Natural killer cell treated with Interleukin-12 subunit alpha and Interleukin-12 subunit beta and Interleukin-15 and Interleukin-18, amount 100 ng/mL, for 72 hours (primary cell): Measurements from ENCODE around the gene DERL3. TPM values are rescaled to one million over a fixed set of nuclear protein-coding genes. Genes with fewer than 3 reads are reported as not detected.
A peak's percentile ranks its signal among the peaks of the same experiment; 100 is the strongest.

Source experiments
- ATAC-seq, 2 donors: fragments of 150-1000 bp; cut with Tn5 transposase in 1 of 2; sonication (Bioruptor Pico), chemical (Tn5 transposase) in 1 of 2; 2 replicates each; pipeline ENCODE4 v1.10.0; 2021
- DNase-seq: peaks from one replicate; pipeline ENCODE4 v3.0.0; 2022; ENCODE audit warnings: low spot score
- H3K27ac Mint-ChIP-seq, 2 donors: 1 replicate in 1 of 2; 2 replicates in 1 of 2; pipeline ENCODE4 v1.8.0; 2022; ENCODE audit warnings: mixed read lengths in 2 of 2, mild to moderate bottlenecking in 1 of 2, moderate library complexity in 1 of 2
- H3K27me3 Mint-ChIP-seq, 2 donors: 1 replicate in 1 of 2; 2 replicates in 1 of 2; pipeline ENCODE4 v1.8.0; 2022; ENCODE audit warnings: mixed read lengths in 2 of 2
- H3K36me3 Mint-ChIP-seq: one replicate; pipeline ENCODE4 v1.8.0; 2022; ENCODE audit warnings: mixed read lengths
- H3K4me1 Mint-ChIP-seq, 2 donors: 1 replicate in 1 of 2; 2 replicates in 1 of 2; pipeline ENCODE4 v1.8.0; 2022; ENCODE audit warnings: low read depth in 2 of 2, mixed read lengths in 2 of 2, mild to moderate bottlenecking in 1 of 2
- H3K4me3 Mint-ChIP-seq: one replicate; pipeline ENCODE4 v1.8.0; 2022; ENCODE audit warnings: mixed read lengths
- H3K9me3 Mint-ChIP-seq: 2 replicates; pipeline ENCODE4 v1.8.0; 2022; ENCODE audit warnings: mixed read lengths
- total RNA-seq, 2 donors: library from RNA; stranded (reverse); gene quantifications; one replicate each; pipeline ENCODE4 v1.2.3, GENCODE V29; 2022

DERL3 gene
- total RNA-seq, 2 donors from 2014 or later = 4.7 to 14.3 TPM

DNA sequence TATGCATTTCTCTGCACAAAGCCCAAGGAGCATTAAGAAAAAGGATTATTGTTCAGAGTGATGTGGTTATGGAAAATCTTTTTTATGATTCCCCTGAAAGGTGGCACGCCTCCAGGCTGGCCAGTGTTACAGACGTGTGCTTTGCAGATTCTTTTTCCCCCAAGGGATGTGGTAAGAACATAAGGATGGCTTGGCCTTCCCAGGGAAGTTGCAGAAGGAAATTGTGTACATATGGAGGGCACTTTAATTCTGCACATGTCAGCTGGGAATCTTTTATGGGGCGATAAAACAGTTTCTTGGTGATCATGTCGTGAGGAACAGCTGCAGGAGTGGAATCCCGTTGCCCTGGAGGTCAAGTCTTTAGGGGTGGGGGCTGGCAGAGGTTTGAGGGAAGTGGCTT lies 42.3 kb downstream of the DERL3 start:
- H3K36me3 Mint-ChIP-seq = peaks cover 9% of the 10 kb centered on the region
- DNase-seq = no peak
- ATAC-seq = no peak
- no peak overlapping the region for H3K4me3 Mint-ChIP-seq
- no peaks in the 10 kb centered on the region for H3K27me3 Mint-ChIP-seq
- H3K4me1 Mint-ChIP-seq = peaks cover 10 to 17% of the 10 kb centered on the region in 2 donors
- no peaks in the 10 kb centered on the region for H3K9me3 Mint-ChIP-seq
- no peak overlapping the region for H3K27ac Mint-ChIP-seq

DNA sequence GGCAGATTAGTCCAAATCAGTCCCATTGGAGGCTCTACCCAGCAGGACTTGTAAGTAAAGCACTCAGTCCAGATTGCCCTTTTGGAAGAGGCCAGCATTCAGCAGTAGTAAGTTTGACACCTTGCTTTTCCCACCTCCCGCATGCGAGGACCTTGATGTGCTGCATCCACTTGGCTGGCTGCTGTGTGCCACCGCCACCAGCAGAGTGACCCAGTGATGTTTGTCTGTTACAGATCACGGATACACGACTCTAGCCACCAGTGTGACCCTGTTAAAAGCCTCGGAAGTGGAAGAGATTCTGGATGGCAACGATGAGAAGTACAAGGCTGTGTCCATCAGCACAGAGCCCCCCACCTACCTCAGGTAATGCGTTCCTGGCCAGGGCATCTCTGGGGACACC lies 45.5 kb downstream of the DERL3 start:
- H3K36me3 Mint-ChIP-seq = peaks cover 4% of the 10 kb centered on the region
- peak overlapping the region in 1 of 2 donors; percentile 49 for H3K27ac Mint-ChIP-seq
- DNase-seq (no peak), ATAC-seq (no peak)
- no peak overlapping the region for H3K4me3 Mint-ChIP-seq
- H3K4me1 Mint-ChIP-seq = peaks cover 16 to 26% of the 10 kb centered on the region in 2 donors
- no peaks in the 10 kb centered on the region for H3K27me3 Mint-ChIP-seq
- no peaks in the 10 kb centered on the region for H3K9me3 Mint-ChIP-seq

DNA sequence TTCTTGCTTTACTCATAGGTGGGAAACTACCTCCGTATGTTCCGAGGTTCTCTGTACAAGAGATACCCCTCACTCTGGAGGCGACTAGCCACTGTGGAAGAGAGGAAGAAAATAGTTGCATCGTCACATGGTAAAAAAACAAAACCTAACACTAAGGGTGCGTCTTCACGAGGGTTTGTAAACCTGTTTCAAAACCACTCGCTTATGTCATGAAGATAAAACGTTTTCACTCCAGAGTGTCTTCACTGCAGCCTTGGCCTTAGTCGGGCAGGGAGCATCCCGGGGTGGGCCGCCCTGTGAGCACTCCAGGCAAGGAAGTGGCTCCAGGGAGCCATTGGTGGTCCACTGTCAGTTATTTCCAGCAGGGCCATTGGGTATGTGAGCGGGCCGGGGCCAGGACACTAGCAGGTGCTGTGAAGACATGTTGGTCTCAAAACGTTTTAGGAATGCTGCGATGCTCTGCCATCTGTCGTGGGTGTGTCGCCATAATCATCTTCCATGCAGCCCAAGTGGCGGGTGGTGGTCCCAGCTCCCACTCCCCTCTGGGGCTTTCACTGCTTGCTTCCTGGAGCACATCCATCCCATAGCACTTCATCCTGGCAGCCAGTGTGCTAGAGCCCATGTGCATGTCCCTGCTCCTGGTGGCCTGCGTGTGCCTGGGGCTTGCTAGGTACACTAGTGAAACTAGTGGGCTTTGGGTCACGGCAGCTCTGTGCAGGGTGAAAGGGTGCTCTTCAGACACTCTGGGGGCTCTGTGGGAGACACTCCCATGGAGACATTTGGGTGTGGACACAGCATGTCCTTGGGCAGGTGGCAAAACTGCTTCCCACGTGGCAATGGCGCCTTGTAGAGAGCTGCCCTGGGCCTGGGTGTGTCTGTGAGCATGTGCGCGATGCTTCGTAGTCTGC lies 46.8 kb downstream of the DERL3 start:
- no peak for DNase-seq
- H3K27me3 Mint-ChIP-seq = no peaks in the 10 kb centered on the region
- H3K27ac Mint-ChIP-seq = no peak overlapping the region
- no peak for ATAC-seq
- H3K4me1 Mint-ChIP-seq = peaks cover 23 to 26% of the 10 kb centered on the region in 2 donors
- no peaks in the 10 kb centered on the region for H3K9me3 Mint-ChIP-seq
- no peak overlapping the region for H3K4me3 Mint-ChIP-seq
- peaks cover 4% of the 10 kb centered on the region for H3K36me3 Mint-ChIP-seq

DNA sequence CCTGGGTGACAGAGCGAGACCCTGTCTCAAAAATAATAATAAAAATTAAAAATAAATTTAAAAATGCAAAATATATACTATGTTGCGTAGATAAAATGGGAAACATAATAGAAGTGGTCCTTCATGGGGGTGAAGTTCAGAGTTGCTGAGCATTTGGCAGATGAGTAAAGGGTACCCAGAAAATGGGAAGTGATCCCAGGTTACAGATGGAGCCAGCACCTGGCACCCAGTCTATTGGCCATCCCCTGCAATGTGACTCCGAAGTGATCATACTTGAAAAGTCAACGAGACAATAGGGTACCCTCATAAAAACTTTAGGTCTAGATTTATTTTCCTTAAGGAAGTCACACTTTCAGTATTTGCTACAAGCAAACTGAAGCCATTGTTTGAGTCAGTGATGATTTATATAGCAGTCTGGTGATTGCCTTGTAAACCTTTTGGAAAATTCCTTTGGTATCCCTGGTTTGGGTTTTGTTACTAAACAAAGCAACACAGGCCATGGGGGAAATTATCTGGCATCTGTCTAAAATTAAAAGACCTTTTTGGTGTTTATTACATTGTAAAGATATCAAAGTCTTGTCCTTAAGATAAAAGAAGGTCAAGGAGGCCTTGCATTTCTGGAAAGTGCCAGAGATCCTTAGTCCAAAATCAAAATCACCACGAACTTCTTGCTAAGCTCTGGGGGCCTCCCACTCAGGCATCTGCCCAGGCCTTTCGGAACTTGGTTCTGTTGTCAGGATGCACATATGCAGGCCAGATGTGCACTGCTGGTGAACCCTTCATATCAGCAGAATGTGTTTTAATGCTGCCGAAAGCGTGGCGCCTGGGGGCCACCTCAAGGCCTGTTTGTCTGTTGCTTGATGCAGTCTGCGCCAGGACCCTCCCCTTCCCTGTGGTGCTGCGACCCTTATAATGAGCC lies 47.7 kb downstream of the DERL3 start:
- no peaks in the 10 kb centered on the region for H3K9me3 Mint-ChIP-seq
- DNase-seq = no peak
- ATAC-seq = no peak
- H3K27ac Mint-ChIP-seq = no peak overlapping the region
- no peak overlapping the region for H3K4me3 Mint-ChIP-seq
- H3K4me1 Mint-ChIP-seq = peaks cover 29% of the 10 kb centered on the region in 2 donors
- peaks cover 4% of the 10 kb centered on the region for H3K36me3 Mint-ChIP-seq
- no peaks in the 10 kb centered on the region for H3K27me3 Mint-ChIP-seq

DNA sequence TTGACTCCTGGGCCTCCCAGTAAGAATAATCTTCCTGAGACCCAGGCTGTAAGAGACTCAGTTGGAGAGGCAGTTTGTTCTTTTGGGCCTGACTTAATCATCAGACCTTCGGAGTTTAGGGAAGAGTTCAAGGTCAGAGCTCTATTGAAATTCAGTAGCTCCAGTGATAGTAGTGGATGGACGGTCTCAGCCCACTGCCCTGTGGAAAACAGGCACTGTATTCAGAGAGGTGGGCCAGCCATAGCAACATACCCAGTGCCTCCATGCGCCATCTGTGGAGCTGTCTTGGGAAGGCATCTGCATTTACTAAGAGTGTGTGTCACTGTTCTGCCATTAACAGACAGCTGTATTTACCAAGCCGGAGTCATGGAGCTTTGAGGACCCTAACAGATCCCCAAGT lies 49.2 kb downstream of the DERL3 start:
- H3K9me3 Mint-ChIP-seq = no peaks in the 10 kb centered on the region
- H3K4me1 Mint-ChIP-seq = peaks cover 29 to 30% of the 10 kb centered on the region in 2 donors
- ATAC-seq = no peak
- H3K27ac Mint-ChIP-seq = no peak overlapping the region
- no peak overlapping the region for H3K4me3 Mint-ChIP-seq
- H3K36me3 Mint-ChIP-seq = peaks cover 4% of the 10 kb centered on the region
- H3K27me3 Mint-ChIP-seq = no peaks in the 10 kb centered on the region
- DNase-seq = no peak

DNA sequence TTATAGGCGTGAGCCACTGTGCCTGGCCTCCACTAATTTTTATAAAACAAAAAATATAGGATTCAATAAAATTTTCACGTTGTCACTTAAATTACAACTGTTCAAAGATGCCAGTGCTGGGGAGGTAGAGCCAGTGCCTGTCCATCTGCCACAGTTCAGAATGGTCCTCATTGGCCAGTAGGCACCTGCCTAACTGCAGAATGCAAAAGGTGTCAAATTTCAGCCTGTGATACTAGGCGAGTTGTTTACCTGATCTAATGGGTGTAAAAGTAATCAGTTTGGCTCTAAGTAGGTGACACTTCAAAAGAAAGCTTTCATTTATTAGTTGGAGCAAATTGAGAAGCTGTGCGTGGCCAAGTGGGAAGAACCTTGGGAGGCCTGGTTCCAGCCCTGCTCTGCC lies 49.7 kb downstream of the DERL3 start:
- ATAC-seq = no peak
- peaks cover 33 to 35% of the 10 kb centered on the region in 2 donors for H3K4me1 Mint-ChIP-seq
- peaks cover 4% of the 10 kb centered on the region for H3K36me3 Mint-ChIP-seq
- H3K9me3 Mint-ChIP-seq = no peaks in the 10 kb centered on the region
- no peak for DNase-seq
- peak overlapping the region in 1 of 2 donors; percentile 17 for H3K27ac Mint-ChIP-seq
- H3K4me3 Mint-ChIP-seq = peak overlapping the region; percentile 15
- H3K27me3 Mint-ChIP-seq = no peaks in the 10 kb centered on the region

DNA sequence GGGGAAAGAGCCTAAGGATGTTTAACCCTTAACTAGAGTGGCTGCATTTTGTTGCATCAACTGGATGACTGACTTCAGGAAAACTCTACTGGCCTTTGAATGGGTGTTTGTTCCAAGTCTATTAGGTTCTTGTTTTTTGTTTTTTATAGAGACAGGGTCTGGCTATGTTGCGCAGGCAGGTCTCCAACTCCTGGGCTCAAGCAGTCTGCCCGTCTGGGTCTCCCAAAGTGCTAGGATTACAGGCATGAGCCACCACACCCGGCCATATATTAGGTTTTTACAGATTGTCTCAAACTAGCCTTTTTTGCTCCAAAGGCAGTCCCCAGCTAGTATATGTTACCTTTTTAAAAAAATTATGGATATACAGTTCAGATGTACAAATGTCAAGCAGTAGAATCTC lies 50.9 kb downstream of the DERL3 start:
- Mint-ChIP-seq H3K27me3 (no peaks in the 10 kb centered on the region), H3K9me3 (no peaks in the 10 kb centered on the region), H3K4me3 (peak overlapping the region; percentile 93), H3K27ac (peak overlapping the region; percentile 79 to 87), H3K36me3 (no peaks in the 10 kb centered on the region), H3K4me1 (peaks cover 29 to 31% of the 10 kb centered on the region in 2 donors)
- ATAC-seq = no peak
- no peak for DNase-seq

DNA sequence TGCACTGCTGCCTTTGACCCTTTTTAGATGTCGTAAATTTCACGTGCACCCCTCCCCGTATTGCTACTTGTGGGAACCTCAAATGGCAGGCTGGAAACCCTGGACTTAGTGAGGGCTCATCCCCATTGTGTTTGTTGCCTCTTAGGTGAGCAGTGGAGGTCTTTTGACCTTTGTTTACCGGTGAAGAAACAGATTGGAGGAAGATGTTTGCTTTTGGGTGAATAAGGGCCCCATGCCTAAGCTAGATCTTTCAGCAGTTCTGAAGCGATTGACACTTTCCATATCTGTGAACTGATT lies 51.3 kb downstream of the DERL3 start:
- Mint-ChIP-seq H3K4me3 (peak overlapping the region; percentile 93), H3K9me3 (no peaks in the 10 kb centered on the region), H3K27ac (peak overlapping the region; percentile 79 to 87), H3K4me1 (peaks cover 25 to 27% of the 10 kb centered on the region in 2 donors), H3K36me3 (no peaks in the 10 kb centered on the region), H3K27me3 (no peaks in the 10 kb centered on the region)
- ATAC-seq (no peak), DNase-seq (no peak)

DNA sequence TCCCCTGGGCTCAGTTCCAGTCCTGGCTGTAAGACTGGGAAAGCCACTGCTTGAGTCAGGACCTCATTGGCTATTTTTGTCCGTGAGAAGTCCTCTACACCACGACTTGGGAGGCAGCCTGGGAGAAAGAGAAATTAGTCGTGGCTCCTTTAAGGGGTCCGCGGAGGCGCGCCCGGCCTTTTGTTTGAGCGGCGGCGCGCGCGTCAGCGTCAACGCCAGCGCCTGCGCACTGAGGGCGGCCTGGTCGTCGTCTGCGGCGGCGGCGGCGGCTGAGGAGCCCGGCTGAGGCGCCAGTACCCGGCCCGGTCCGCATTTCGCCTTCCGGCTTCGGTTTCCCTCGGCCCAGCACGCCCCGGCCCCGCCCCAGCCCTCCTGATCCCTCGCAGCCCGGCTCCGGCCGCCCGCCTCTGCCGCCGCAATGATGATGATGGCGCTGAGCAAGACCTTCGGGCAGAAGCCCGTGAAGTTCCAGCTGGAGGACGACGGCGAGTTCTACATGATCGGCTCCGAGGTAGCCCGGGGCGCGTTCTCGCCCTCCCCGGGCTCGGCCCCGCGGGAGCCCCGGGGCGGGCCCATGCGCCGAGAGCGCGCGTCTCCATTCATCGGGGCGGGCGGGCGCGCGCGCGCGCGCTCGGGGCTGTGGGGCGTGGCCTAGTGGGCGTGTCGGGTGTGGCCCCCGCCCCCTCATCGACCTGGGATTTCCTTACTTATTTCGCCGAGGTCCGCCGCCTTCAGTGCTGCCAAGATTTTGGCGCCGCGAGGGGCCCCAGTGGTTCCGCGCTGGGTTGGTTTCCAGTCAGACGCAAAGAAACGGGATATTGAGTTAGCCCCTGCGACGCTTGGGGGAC lies 51.8 kb downstream of the DERL3 start, which contains the start of gene SMARCB1:
Gene SMARCB1 (plus strand): TSS at position 215 of the 848 bp plus-strand sequence. CDS start 204 bp downstream, at position 419.
- Mint-ChIP-seq H3K4me1 (peaks cover 20 to 26% of the 10 kb centered on the region in 2 donors), H3K9me3 (no peaks in the 10 kb centered on the region), H3K27ac (peak within 1 kb of the TSS; percentile 79 to 92), H3K27me3 (no peaks in the 10 kb centered on the region), H3K36me3 (no peaks in the 10 kb centered on the region), H3K4me3 (peak within 1 kb of the TSS; percentile 93)
- DNase-seq = peak; percentile 90
- peak; percentile 90 to 95 for ATAC-seq

DNA sequence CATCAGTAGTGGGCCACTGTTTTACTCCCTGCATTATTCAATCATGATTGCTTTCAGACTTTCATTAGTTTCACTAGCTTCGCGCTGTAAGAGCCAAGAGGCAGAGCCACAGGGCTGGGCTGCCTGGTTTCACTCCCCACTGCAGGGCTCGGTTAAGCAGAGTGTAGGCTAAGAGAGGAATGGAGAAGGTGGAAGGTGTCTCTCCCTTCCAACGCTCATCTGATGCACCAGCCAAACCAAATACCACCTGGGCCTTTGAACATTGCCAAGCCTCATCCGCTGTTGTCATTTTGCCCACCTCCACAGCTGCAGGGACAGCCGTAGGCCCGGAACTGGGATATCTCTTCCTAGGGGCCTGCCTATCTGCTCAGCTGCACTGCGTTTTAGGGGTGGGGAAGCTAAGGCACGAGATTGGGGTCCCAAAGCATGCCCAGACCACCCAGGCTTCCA lies 52.5 kb downstream of the DERL3 start:
- Mint-ChIP-seq H3K36me3 (no peaks in the 10 kb centered on the region), H3K27me3 (no peaks in the 10 kb centered on the region), H3K4me3 (peak overlapping the region; percentile 93), H3K9me3 (no peaks in the 10 kb centered on the region), H3K27ac (peak overlapping the region; percentile 79 to 92), H3K4me1 (peaks cover 20 to 26% of the 10 kb centered on the region in 2 donors)
- no peak for ATAC-seq
- DNase-seq = no peak

Other genes with a start within 250 kb of the DERL3 start
- gene DRICH1, start 206.7 kb downstream of the DERL3 start, total RNA-seq = 1 to 10 TPM; 1.5 to 2.0 TPM
- gene RGL4, start 148.0 kb downstream of the DERL3 start, total RNA-seq = 10 to 100 TPM in 1 of 2 donors, 1 to 10 TPM in 1; 6.5 to 10.2 TPM
- 1 to 10 TPM; 5.9 to 8.8 TPM for gene ZNF70, start 87.9 kb downstream of the DERL3 start, total RNA-seq
- gene VPREB3, start 84.6 kb downstream of the DERL3 start, total RNA-seq = under 1 TPM in 1 of 2 donors, not detected in 1; 0.52 TPM
- under 1 TPM; 0.83 to 0.86 TPM for gene C22orf15, start 76.0 kb downstream of the DERL3 start, total RNA-seq
- 100 to 1,000 TPM in 1 of 2 donors, 10 to 100 TPM in 1; 50.7 to 135 TPM for gene CHCHD10, start 71.0 kb downstream of the DERL3 start, total RNA-seq
- gene MMP11, start 66.2 kb downstream of the DERL3 start, total RNA-seq = under 1 TPM in 1 of 2 donors, not detected in 1; 0.50 TPM
- gene SMARCB1, start 52.0 kb downstream of the DERL3 start, total RNA-seq = 100 to 1,000 TPM in 1 of 2 donors, 10 to 100 TPM in 1; 70.5 to 105 TPM
- gene SLC2A11, start 18.9 kb upstream of the DERL3 start, total RNA-seq = 10 to 100 TPM in 1 of 2 donors, 1 to 10 TPM in 1; 6.8 to 12.5 TPM
- 100 to 1,000 TPM; 495 to 579 TPM for gene MIF, start 55.4 kb upstream of the DERL3 start, total RNA-seq
- gene GSTT2B, start 122.2 kb upstream of the DERL3 start, total RNA-seq = not detected
- gene DDTL, start 127.9 kb upstream of the DERL3 start, total RNA-seq = 1 to 10 TPM in 1 of 2 donors, not detected in 1; 8.0 TPM
- 100 to 1,000 TPM in 1 of 2 donors, 10 to 100 TPM in 1; 97.4 to 127 TPM for gene DDT, start 135.4 kb upstream of the DERL3 start, total RNA-seq
- under 1 TPM in 1 of 2 donors, not detected in 1; 0.47 TPM for gene GSTT2, start 141.1 kb upstream of the DERL3 start, total RNA-seq
- gene GSTT4, start 166.4 kb upstream of the DERL3 start, total RNA-seq = not detected
- 100 to 1,000 TPM in 1 of 2 donors, 10 to 100 TPM in 1; 98.3 to 132 TPM for gene CABIN1, start 172.3 kb upstream of the DERL3 start, total RNA-seq